NOMO-1 (cell line): ENCODE results near the gene SMAD5.

Experiments used
- DNase-seq, 2 experiments: peaks; one replicate each; lab custom pipeline; 2025; ENCODE audit not compliant: unreplicated experiment in 2 of 2; lab: John Stamatoyannopoulos, UW

Gene SMAD5

DNA sequence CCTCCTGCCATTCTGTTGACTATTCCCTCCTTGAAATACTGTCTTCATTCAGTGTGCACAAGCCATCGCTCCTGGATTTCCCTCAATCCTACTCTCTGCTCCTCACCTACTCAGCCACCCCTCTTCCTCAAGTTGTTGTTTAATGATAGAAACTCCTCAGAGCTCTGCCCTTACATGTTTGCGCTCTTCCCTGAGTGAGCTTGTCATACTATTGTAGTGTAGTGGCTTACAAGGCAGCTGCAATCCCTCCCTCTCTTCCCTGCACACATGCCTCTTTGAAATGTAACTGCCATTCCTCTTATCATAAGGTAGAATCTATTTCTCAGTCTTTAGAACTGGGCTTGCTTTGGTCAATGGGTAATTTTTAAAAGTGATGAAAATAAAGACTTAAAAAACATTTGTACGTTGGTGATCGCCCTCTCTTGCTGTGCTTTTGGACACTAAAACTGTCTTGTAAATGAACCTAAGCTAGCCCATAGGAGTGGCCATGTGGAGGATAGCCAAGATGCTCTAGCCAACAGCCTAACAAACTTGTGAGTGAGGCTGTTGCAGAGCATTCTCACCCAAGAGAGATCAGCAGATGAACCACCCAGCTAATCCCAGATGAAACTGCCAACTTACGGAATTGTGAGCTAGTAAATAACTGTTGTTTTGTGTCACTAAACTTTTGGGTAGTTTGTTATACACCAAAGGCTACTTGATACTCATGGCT lies 18.1 kb upstream of the SMAD5 start:
- DNase-seq: no peak

DNA sequence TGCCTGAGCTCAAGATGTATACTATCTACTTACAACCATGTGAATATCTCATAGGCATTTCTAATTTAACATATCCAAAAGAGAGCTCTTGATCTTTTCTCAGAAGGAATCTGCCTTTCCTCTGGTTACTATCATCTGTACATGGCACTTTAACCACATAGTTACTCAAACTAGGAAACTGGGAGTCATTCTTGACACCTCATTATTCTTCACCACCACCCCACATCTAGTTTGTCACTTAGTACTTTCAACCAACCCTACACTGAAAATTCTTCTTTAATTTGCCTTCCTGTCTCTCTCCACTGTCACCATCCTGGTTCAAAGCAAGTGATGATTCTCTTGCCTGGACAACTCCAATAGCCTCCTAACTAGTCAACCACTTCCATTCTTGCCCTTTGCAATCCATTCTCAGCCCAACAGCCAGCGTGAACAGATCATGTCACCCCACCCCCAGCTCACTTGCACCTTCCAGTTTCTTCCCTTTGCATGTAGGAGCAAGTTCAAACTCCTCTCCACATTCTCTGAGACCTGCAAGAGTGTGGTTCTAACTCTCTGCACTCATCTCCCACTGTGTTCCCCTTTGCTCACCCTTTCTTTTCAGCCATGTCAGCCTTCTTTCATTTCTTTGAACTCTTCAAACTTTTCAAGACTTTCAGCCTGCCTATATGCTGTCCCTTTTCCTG lies 17.3 kb upstream of the SMAD5 start:
- DNase-seq: no peak

DNA sequence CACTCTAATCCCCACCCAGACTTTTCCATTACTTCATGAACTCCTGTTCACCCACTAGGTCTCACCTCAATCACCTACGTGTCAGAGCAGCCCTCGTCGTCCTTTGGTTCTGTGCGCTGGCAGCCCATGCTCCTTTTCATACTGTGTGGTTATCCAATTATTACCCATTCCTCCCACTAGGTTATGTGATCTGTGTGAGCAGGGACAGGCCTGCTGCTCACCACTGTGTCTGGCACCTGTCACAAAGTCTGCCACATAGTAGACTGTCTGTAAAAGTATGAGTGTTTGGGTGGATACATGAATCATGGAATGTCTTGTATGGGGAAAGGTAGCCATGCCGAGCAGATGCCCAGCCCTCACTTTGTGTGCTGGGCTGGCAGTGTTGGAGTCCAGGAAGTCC lies 12.1 kb upstream of the SMAD5 start:
- DNase-seq: no peak

DNA sequence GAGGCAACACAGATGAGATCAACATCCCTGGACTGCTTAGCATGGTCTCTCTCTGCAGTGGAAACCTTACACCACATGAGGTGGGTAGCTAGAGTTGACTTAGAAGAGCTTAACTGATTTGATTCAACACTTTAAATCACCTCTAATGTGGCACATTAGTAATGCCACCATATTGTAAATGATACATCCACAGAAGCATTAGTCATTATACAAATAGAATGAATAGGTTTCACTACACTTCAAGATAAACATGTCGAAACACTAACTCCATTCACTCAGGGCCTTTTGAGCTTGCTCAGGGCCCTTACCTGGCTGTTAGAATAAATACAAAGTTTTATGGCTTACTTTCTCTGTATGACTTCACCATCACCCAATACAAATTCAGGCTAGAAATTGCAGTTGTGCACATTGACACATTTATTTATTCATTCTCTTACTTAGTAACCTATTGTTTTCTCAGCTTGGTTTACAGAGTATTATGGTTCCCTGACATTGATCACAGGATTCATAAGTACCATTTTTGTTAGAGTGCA lies 9.3 kb upstream of the SMAD5 start:
- no peak for DNase-seq

DNA sequence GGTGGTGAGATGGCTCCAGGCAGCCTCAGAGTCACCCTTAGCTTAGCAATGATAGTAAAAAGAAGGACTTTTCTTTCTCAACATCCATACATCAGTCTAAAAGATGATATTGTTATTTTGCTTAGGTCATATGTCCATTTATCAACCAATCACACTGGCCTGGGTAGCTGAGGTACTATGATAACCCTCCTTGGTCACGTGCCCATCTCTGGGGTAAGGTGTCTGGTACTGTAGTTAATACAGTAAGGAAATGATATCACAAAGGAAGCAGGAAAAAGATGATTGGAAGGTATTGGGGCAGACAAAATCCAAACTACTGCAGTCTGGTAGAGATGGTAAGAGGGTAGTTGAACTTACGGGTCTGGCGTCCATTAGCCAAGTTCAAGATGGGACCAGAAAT lies 5.1 kb upstream of the SMAD5 start:
- DNase-seq: no peak

DNA sequence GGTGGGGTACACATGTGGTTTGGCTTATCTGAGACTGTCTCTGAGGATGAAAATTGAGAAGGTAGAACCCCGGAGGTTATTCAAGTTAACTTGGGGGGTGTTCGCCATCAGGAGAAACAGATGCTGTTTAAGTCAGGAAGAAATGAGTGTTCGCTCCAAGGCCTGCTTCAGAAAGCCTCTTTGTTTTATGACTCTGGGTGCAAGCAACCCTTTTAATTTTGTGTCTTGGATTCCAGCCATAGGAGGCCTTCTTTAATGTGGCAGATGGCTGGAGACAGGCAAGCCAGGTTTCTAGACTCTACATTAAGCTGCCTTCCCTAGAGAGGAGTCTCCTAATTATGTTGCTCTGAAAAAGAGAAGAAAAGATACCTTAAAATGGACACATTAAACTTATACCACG lies 4.2 kb upstream of the SMAD5 start:
- no peak for DNase-seq

DNA sequence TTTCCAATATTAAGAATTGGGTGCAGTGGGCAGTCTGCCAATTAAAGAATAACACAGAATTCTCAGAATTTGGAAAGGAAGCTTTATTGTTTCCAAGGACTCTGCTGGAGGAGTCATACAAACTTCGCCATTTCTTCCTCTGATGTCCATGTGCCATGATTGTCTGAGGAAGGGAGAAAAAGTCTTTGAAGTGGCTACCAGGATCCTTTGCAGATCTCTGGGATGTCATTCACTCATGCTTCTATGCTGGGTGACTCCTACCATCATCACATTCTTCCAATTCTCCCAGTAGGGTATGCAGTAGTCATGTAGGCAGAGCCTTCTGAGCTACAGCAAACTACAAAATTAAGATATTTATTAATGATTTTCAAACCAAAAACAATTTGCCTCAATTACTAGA lies 3.2 kb upstream of the SMAD5 start:
- DNase-seq: no peak

DNA sequence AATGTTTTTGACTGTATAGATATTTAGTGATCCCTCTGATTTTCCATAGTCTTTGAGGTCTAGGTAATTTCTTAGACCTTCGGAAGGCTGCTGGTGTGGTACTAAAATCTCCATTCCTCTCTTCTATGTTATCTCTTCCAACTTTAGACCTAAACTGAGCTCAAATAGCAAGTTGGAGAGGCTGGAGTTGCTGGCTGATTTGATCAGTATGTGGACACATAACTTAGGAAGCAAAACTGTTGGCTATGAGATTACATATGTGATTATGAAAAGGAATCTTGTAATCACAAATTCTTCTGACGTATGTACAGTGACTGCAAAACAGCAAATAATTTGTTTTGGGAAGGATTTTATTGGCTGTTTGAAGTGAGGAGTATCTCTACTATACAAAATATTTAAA lies 2.1 kb upstream of the SMAD5 start:
- no peak for DNase-seq

DNA sequence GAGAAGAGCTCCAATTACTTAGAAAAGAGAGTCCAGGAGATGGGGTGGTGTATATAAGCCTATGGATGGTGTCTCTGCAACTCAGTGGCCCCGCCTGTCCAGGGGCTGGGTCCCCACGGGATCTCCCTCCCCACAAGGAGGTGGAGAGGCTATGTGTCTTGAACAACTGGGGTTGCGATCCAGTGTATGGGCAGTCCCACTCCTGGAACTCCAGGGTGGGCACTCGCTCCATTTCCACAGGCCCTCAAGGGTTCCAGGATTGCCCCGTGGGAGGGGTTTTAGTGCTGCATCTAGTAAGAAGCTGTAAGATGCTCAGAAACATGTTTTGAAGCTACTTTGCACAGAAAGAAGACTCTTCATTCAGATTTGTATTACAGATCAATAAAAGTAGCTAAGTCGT lies 558 bp upstream of the SMAD5 start:
- peak in 1 of 2 experiments; percentile 44 for DNase-seq

DNA sequence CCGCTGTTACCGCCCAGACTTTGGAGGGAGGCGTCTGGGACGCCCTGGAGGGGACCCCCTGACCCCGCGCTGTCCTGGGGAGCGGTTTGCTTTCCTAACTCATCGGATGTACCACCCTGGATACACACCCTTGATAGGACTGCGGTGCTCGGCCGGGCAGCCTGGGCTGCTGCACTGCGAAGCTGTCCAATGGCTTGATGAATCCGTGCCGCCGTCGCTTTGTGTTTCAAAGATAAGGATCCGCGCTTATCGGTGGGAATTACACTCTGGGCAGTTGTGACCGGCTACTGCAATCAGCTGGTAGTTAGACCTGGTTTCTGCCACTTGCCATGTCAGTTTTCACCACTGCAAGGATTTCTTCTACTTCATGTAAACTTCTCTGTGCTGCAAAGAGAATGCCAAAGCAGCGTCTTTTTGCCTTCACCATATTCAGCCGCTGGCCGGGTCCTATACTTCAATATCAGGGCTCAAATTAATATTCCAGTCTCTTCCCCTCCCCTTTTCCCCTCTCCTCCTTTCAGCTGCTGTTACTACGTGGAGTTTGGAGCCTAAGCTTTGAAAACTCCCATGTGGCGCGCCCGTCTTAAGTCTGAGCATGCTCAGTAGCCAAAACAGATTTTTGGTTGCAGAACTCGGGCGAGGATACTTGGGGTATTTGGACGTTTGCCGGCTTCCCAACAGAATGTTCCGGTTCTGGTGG lies 727 bp downstream of the SMAD5 start:
- DNase-seq: peak; percentile 27 to 29

DNA sequence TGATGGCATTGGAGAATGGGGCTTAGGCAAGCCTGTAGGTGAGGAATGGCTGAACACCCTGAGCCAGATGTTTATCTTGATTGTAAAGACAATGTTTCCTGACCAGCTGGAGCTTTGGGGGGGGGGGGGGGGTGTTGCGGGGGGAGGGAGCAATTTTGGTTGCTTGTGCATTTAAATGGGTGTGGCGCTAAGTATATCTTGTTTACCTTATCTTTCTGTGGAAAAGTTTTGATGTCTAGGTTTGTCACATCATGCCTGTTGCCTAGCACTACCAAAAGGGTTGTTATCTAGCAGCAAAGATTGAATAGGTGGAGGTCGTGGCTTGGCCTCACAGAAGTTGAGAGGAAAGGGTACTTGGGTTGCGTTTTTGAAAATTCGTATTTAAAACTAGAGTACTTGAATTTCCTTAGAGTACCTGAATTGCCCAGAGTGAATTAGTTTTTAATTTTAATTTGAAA lies 1.3 kb downstream of the SMAD5 start:
- no peak for DNase-seq

DNA sequence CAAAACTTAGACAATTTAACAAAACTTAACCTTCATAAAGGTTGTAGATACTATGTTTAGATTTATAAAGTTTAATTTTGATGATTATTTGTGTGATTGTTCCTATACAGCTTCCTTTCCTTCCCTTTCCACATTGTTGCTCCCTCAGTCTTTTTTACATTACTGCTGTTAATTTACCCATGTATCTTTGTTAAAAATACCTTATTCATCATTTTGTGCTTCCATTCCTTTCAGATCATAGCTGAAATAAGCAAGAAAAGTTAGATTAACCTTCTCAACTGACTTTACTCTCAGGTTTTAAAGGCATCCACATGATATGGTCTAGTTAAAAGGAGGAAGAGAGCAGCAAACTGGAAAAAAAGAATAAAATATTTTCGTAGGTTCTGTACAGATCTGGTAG lies 2.0 kb downstream of the SMAD5 start:
- no peak for DNase-seq

DNA sequence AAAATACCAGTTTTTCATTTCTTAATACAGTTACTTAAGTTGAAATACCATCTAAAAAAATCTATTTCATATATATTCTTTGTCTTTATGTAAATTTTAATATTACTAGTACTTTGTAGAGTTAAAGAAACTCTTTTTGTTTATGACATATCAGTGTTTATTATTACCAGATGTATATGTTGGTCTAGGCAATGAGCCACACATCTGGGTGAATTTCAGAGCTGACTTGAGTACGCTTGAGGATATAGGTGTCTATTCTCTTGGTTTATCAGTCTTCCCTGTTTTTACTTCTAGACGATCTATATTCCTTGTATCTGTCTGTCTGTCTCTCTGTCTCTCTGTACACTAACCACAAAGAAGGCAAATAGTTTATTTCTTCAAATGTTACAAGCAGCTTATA lies 2.9 kb downstream of the SMAD5 start:
- DNase-seq: no peak

DNA sequence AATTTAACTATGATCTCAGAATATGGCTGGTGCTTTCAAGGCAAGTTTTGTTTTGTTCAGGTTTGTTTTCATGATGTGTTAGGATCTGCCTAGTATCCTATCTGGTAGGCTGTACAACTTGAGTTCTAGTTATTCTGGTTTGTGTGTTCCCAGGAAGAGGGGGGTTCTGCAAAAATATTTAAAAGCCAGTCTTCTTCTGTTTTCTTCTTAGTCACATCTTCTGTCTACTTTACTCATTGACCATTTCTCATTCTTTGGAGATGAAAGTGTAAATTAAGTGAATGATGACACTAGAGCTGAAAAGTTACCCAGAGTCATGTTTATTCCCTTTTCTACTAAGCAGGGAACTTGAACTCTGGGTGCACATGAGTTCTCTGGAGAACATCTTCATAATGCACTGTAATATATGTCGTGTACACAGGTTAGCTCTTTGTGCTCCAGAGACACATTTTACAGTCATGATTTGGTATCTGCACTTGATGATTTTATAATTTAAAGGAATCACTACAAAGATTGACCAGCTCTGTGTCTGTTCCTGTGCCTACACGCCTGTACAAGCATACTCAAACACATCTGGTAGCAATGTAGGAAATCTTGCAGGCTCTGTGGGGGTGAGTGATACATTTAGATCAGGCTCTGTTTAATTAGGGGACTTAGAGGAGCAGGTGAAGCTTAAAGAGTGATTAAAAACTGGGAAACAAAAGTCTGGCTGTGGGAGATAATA lies 5.0 kb downstream of the SMAD5 start:
- no peak for DNase-seq

DNA sequence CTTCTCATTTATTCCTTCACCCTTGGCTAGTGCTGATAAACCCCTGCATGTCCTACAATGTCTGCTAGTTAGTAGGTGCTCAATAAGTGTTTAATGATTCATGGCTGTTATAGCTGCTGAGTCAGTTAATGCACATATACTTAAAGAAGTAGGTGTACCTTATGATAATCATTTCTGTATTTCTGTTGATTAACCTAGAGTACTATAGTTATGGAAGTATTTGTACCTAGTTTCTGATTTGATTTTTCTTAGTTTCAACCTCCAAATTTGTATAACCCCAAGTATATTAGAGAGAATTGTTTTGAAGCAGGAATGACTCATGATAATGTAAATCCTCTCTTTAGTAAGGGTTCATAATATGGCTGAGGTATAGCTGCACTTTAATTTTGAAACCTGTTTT lies 8.9 kb downstream of the SMAD5 start:
- DNase-seq: no peak

DNA sequence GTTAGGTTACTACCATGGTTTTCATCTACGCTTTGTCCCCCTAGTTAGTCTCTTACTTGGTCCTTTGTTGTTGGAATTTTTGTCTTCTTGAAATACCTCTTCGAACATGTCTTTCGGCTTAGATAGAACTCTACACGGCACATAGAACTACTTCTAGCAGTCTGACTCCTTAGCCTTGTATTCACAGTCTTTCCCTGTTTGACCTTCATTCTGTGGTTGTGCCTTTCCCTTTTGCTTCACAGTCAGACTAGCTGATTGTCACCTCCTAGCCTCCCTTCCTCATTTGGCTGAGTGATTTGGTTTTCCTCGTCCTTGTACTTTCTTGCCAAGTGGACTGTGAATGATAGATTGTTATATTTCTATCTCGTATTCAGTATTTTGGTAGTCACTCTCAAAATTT lies 10.7 kb downstream of the SMAD5 start:
- no peak for DNase-seq

DNA sequence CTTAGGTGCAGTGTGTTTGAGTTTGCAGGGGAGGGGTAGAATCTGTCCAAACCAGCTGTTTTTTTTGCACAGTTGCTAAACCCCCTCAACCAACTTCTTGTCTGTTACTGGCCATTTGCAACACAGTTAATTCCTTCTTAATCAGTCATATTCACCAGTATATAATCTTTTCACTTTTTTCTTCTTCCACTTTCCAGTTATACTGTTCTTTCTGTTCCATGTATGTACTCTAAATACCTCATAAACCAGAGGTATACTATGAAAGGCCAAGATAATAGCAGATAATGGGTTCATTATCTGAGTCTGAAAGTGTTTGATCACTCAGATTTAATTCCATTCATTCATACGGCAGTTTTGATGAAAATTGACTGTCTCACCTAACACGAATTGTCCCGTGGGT lies 11.1 kb downstream of the SMAD5 start:
- DNase-seq: no peak

DNA sequence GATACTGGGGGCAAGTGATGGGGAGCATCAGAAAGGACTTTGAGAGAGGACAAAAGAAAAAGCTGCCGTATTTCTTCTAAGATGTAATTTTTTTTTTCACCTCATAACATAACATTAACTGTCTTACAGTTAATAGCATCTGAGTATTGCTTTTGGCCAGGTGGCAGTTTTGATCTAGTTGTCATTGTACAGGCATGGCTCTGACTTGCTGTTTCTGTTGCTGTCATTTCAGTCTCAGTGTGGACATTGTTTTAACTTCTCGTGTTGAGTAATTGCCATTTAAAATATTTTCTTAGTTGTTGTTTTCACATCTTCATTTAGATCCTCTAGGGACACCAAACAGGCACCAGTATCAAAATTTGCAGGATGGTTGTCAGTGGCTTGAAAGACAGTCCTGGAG lies 12.4 kb downstream of the SMAD5 start:
- no peak for DNase-seq

DNA sequence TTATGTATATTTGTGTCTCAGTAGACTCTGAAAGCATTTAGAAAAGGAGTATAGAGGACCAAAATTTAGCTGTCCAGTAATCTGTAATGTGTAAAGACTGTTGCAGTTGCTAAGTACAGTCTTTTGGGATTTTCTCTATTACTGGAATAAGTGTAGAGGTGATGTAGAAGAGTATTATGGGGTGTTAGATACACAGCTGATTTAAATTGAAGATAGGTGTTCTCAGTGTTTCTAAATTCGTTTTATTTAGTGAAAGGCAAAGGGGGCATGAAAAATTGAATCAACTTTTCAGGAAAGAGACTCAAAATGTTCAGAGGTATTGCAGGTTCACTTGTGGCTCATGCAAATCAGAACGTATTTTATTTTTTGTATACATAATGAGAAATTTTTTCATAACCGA lies 13.6 kb downstream of the SMAD5 start:
- no peak for DNase-seq

DNA sequence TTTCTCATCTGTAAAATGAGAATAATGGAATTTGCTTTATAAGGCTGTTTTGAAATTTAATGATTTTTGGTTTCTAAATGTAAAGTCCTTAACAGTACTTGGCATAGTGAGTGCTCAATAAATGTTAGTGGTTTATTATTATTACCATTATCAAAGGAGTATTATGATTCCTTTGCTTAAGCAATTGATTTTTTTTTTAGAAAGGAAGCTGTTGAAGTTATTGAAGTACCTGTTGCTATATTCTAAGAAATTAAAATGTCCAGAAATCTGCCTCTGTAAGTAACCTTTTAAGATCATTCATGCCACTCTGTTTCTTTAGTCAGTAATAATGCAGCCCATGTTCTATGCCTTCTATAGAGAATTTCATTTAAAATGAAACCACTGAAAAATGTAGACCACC lies 15.0 kb downstream of the SMAD5 start:
- no peak for DNase-seq

DNA sequence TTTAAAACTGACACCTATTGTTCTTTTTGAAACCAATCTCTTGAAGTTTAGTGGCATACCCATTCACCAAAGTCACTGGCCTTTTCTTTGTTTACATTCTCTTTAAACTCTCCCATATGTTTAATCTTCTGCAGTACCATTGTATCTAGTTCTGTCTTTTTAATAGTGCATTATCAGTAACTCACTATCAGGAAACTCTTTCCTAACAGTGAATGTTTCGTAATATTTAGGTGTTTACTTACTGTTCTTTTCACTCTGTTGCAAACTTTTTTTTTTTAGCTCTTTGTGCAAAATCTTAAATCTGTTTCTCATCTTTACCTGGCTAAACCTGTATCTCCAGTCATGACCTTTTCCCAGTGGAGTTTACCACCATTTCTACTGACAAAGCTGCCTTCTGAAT lies 17.2 kb downstream of the SMAD5 start:
- DNase-seq: peak in 1 of 2 experiments; percentile 3
